ENCODE measurements around the gene TNFAIP8L3. TPM values are rescaled to one million over a fixed set of nuclear protein-coding genes. Genes with fewer than 3 reads are reported as not detected.

The TNFAIP8L3 gene
- total RNA-seq, 1 donor from 2014 or later: 4.6 TPM

- Mint-ChIP-seq H3K4me3 (ENCODE audit: unreplicated experiment) (no peak overlapping the region), H3K27ac (ENCODE audit: unreplicated experiment) (no peak overlapping the region), H3K9me3 (ENCODE audit: low read depth) (no peaks in the 10 kb centered on the region), H3K27me3 (ENCODE audit: low read depth) (peaks cover 3% of the 10 kb centered on the region), H3K4me1 (ENCODE audit: low read depth) (peaks cover 20% of the 10 kb centered on the region), H3K36me3 (ENCODE audit: low read depth) (no peaks in the 10 kb centered on the region)
- TF ChIP-seq CTCF (IDR thresholded peaks at IDR 0.05): no peak
- no peak for DNase-seq (ENCODE audit: low spot score)
Observed at GRCh38 chr15:51048308-51048707, 46.4 kb downstream of the TNFAIP8L3 start.

GRCh38 chr15:51046799-51047449 is 47.8 kb downstream of the TNFAIP8L3 start:
- Mint-ChIP-seq H3K4me3 (ENCODE audit: unreplicated experiment) (no peak overlapping the region), H3K27me3 (ENCODE audit: low read depth) (peaks cover 3% of the 10 kb centered on the region), H3K36me3 (ENCODE audit: low read depth) (no peaks in the 10 kb centered on the region), H3K4me1 (ENCODE audit: low read depth) (peaks cover 20% of the 10 kb centered on the region), H3K27ac (ENCODE audit: unreplicated experiment) (peak overlapping the region; percentile 3), H3K9me3 (ENCODE audit: low read depth) (no peaks in the 10 kb centered on the region)
- TF ChIP-seq CTCF (IDR thresholded peaks at IDR 0.05): peak; percentile 12
- DNase-seq (ENCODE audit: low spot score): no peak

DNA sequence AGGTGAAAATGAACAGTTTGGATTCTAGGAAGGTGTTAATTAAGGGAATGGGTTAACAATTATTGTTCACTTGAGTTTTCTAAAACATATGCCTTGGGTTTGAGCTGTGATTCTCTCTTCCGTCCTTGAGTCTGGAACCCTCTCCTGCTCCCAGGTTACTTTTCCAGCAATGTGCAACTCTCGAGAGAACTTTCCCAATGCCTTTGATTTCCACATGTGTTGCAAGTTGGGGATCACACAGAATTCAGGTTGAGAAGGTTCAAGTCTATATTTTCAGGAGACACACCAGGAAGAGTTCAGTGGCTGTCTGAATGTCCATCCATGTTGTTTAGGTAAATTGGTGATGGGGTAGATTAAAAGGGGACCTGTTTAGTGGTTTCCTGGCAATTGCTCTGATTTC is 48.7 kb downstream of the TNFAIP8L3 start:
- H3K4me1 Mint-ChIP-seq (ENCODE audit: low read depth): peaks cover 20% of the 10 kb centered on the region
- H3K27ac Mint-ChIP-seq (ENCODE audit: unreplicated experiment): no peak overlapping the region
- no peak overlapping the region for H3K4me3 Mint-ChIP-seq (ENCODE audit: unreplicated experiment)
- no peaks in the 10 kb centered on the region for H3K27me3 Mint-ChIP-seq (ENCODE audit: low read depth)
- no peak for DNase-seq (ENCODE audit: low spot score)
- no peaks in the 10 kb centered on the region for H3K9me3 Mint-ChIP-seq (ENCODE audit: low read depth)
- TF ChIP-seq CTCF (IDR thresholded peaks at IDR 0.05): no peak
- no peaks in the 10 kb centered on the region for H3K36me3 Mint-ChIP-seq (ENCODE audit: low read depth)

DNA sequence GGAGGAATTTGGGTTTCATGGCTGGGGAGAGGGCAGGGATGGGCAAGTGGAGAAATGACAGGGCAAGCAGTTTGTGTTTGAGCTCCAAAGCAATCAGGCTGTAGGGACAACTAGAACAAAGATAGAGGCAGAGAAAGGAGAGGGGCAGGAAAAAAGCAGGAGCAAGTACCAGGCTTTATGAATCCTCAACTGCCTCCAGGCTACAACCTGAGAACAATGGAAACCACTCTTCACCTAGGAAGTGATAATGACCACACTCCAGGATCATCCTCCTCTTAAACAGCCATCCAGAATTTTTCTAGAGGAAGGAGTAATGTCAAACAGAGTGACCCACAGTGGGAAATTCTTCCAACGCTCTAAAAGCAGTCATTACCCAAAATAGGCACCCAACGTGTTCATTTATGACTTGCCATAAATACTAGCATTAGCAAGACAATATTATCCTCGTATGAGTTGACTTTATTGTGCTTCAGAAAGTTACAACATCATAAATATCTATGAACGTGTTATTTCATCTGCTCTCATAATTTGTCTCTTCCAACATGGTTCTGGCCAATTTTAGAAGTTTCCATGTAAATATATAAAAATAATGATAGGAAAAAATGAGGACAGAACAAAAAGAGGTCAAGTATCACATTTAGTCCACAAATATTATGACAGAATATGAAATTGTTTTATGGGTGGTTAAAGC is 50.5 kb downstream of the TNFAIP8L3 start:
- no peak for TF ChIP-seq CTCF (IDR thresholded peaks at IDR 0.05)
- Mint-ChIP-seq H3K4me1 (ENCODE audit: low read depth) (peaks cover 20% of the 10 kb centered on the region), H3K36me3 (ENCODE audit: low read depth) (no peaks in the 10 kb centered on the region), H3K27me3 (ENCODE audit: low read depth) (no peaks in the 10 kb centered on the region), H3K9me3 (ENCODE audit: low read depth) (no peaks in the 10 kb centered on the region), H3K4me3 (ENCODE audit: unreplicated experiment) (no peak overlapping the region), H3K27ac (ENCODE audit: unreplicated experiment) (no peak overlapping the region)
- no peak for DNase-seq (ENCODE audit: low spot score)

DNA sequence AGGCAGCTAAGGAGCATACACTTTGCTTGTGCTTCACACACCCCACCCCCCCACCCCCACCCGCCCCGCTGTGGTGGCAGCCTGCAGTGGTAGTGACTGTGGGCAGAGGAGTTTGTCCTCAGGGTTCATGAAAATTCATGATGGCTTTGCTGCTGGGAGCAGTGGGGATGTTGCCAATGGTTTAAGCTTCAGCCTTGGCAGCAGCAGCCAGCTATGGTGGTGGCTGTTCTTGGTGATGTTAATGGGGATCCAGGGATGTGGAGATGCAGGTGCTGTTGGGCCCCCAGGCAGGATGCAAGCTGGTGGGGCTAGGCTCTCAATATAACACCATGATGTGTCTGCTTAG is 55.8 kb downstream of the TNFAIP8L3 start:
- Mint-ChIP-seq H3K27me3 (ENCODE audit: low read depth) (no peaks in the 10 kb centered on the region), H3K36me3 (ENCODE audit: low read depth) (peaks cover 3% of the 10 kb centered on the region), H3K27ac (ENCODE audit: unreplicated experiment) (no peak overlapping the region), H3K9me3 (ENCODE audit: low read depth) (peaks cover 2% of the 10 kb centered on the region), H3K4me3 (ENCODE audit: unreplicated experiment) (no peak overlapping the region), H3K4me1 (ENCODE audit: low read depth) (peaks cover 7% of the 10 kb centered on the region)
- no peak for TF ChIP-seq CTCF (IDR thresholded peaks at IDR 0.05)
- no peak for DNase-seq (ENCODE audit: low spot score)
